Neural progenitor cell (in vitro differentiated cells): ENCODE measurements around the gene DGKD.

Source experiments
- EZH2 ChIP-seq: fragments of 200-600 bp; sonication (generic); IDR thresholded peaks from 2 replicates; pipeline ENCODE4 v1.6.1; 2017; ENCODE audit warnings: antibody characterized with exemption, mild to moderate bottlenecking, moderate library complexity
- EZH2phosphoT487 ChIP-seq: fragments of 200-600 bp; sonication (generic); IDR thresholded peaks from 2 replicates; pipeline ENCODE4 v1.6.1; 2017; ENCODE audit warnings: antibody characterized with exemption
- TF ChIP-seq, protein P1 (sequence below): fragments of 200-600 bp; sonication (generic); IDR thresholded peaks from 2 replicates; pipeline ENCODE4 v1.5.1; 2017; ENCODE audit warnings: antibody characterized with exemption, mild to moderate bottlenecking

- TF ChIP-seq, protein P1, sequence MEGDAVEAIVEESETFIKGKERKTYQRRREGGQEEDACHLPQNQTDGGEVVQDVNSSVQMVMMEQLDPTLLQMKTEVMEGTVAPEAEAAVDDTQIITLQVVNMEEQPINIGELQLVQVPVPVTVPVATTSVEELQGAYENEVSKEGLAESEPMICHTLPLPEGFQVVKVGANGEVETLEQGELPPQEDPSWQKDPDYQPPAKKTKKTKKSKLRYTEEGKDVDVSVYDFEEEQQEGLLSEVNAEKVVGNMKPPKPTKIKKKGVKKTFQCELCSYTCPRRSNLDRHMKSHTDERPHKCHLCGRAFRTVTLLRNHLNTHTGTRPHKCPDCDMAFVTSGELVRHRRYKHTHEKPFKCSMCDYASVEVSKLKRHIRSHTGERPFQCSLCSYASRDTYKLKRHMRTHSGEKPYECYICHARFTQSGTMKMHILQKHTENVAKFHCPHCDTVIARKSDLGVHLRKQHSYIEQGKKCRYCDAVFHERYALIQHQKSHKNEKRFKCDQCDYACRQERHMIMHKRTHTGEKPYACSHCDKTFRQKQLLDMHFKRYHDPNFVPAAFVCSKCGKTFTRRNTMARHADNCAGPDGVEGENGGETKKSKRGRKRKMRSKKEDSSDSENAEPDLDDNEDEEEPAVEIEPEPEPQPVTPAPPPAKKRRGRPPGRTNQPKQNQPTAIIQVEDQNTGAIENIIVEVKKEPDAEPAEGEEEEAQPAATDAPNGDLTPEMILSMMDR, result no peak
- TF ChIP-seq EZH2, result no peak
- TF ChIP-seq EZH2phosphoT487, result no peak
Measured at GRCh38 chr2:233499928-233500327, 145.6 kb downstream of the DGKD start.
